Upper lobe of left lung (tissue), 4 donors: ENCODE results near the gene AXDND1.

Experiments
- POLR2AphosphoS5 ChIP-seq, 2 donors: sonication (generic); formaldehyde crosslinking; IDR thresholded peaks; one replicate each; pipeline ENCODE4 v1.5.1; 2017; ENCODE audit warnings: antibody characterized with exemption in 2 of 2
- TF ChIP-seq, protein P1 (sequence below), 6 experiments: fragments of 450-650 bp in 4 of 6; fragments of 200-600 bp in 2 of 6; sonication (generic) in 2 of 6; IDR thresholded peaks; one replicate each; pipeline ENCODE4 v1.5.1; 2016 to 2019; ENCODE audit warnings: antibody characterized with exemption in 6 of 6

DNA sequence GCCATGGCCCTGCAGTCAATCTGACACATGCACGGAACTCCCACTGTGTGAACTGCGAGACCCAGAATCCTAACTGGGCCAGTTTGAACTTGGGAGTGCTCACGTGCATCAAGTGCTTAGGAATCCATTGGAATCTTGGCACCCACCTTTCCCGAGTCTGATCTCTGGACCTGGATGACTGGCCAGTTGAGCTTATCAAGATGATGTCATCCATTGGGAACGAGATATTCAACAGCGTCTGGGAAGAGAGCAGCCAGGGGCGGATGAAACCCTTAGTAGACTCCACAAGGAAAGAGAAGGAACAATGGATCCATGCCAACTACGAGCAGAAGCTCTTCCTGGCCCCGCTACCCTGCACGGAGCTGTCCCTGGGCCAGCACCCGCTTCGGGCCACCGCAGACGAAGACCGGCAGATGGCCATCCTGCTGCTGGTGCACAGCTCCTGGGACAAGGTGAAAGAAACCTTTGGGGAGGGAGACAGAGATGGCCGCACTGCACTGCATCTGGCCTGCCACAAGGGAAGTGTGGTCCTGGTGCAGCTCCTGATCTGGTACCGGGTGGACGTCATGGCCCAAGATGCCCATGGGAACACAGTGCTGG, 222.8 kb downstream of the AXDND1 start:
- no peak for TF ChIP-seq POLR2AphosphoS5 (IDR thresholded peaks at IDR 0.05)
- TF ChIP-seq, protein P1, sequence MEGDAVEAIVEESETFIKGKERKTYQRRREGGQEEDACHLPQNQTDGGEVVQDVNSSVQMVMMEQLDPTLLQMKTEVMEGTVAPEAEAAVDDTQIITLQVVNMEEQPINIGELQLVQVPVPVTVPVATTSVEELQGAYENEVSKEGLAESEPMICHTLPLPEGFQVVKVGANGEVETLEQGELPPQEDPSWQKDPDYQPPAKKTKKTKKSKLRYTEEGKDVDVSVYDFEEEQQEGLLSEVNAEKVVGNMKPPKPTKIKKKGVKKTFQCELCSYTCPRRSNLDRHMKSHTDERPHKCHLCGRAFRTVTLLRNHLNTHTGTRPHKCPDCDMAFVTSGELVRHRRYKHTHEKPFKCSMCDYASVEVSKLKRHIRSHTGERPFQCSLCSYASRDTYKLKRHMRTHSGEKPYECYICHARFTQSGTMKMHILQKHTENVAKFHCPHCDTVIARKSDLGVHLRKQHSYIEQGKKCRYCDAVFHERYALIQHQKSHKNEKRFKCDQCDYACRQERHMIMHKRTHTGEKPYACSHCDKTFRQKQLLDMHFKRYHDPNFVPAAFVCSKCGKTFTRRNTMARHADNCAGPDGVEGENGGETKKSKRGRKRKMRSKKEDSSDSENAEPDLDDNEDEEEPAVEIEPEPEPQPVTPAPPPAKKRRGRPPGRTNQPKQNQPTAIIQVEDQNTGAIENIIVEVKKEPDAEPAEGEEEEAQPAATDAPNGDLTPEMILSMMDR (IDR thresholded peaks at IDR 0.05): no peak
